HEK293T (cell line): ENCODE results near the gene TAGLN3.

Source experiments
- CTCF ChIA-PET: fragments of 350-600 bp; formaldehyde crosslinking; extraction: SDS; loops from one replicate; lab custom pipeline; 2021; ENCODE audit warnings: antibody characterized with exemption, inconsistent platforms; lab: Yijun Ruan, JAX
- POLR2A ChIA-PET: fragments of 350-600 bp; formaldehyde crosslinking; extraction: SDS; loops from one replicate; lab custom pipeline; 2020; ENCODE audit warnings: antibody characterized with exemption, inconsistent platforms; lab: Yijun Ruan, JAX
- DNase-seq: peaks from one replicate; pipeline ENCODE4 v3.0.0; 2012; ENCODE audit warnings: mixed read lengths; ENCODE audit errors: extremely low spot score
- ARNT ChIP-seq: fragments of 450-650 bp; IDR thresholded peaks from 2 replicates; pipeline ENCODE4 v1.6.1; 2017; ENCODE audit warnings: mild to moderate bottlenecking
- BHLHE40 ChIP-seq: fragments of 450-650 bp; IDR thresholded peaks from 2 replicates; pipeline ENCODE4 v1.6.1; 2016; ENCODE audit warnings: mild to moderate bottlenecking, moderate library complexity, borderline replicate concordance
- CTBP1 ChIP-seq: fragments of 450-650 bp; IDR thresholded peaks from 2 replicates; pipeline ENCODE4 v1.6.1; 2016; ENCODE audit warnings: borderline replicate concordance
- ELF4 ChIP-seq: fragments of 450-650 bp; IDR thresholded peaks from 2 replicates; pipeline ENCODE4 v1.6.1; 2017; ENCODE audit warnings: antibody characterized with exemption
- FOXA1 ChIP-seq: fragments of 450-650 bp; IDR thresholded peaks from 2 replicates; pipeline ENCODE4 v1.6.1; 2016; ENCODE audit warnings: mild to moderate bottlenecking
- FOXK2 ChIP-seq: fragments of 450-650 bp; IDR thresholded peaks from 2 replicates; pipeline ENCODE4 v1.6.1; 2016; ENCODE audit warnings: mild to moderate bottlenecking
- FOXM1 ChIP-seq: fragments of 450-650 bp; IDR thresholded peaks from 2 replicates; pipeline ENCODE4 v1.6.1; 2017; ENCODE audit warnings: mild to moderate bottlenecking, borderline replicate concordance
- HDGF ChIP-seq: fragments of 450-650 bp; IDR thresholded peaks from 2 replicates; pipeline ENCODE4 v1.6.1; 2017; ENCODE audit warnings: antibody characterized with exemption, borderline replicate concordance
- L3MBTL2 ChIP-seq: fragments of 450-650 bp; conservative IDR thresholded peaks from 2 replicates; pipeline ENCODE4 v1.6.1; 2016; ENCODE audit warnings: mild to moderate bottlenecking
- LEF1 ChIP-seq: fragments of 450-650 bp; IDR thresholded peaks from 2 replicates; pipeline ENCODE4 v1.6.1; 2017; ENCODE audit warnings: mild to moderate bottlenecking, borderline replicate concordance
- NFRKB ChIP-seq: fragments of 450-650 bp; IDR thresholded peaks from 2 replicates; pipeline ENCODE4 v1.6.1; 2016; ENCODE audit warnings: mild to moderate bottlenecking, moderate library complexity
- SP1 ChIP-seq: fragments of 450-650 bp; IDR thresholded peaks from 2 replicates; pipeline ENCODE4 v1.6.1; 2017
- SUZ12 ChIP-seq: fragments of 450-650 bp; IDR thresholded peaks from 2 replicates; pipeline ENCODE4 v1.6.1; 2016; ENCODE audit warnings: mild to moderate bottlenecking
- TARDBP ChIP-seq: fragments of 450-650 bp; IDR thresholded peaks from 2 replicates; pipeline ENCODE4 v1.6.1; 2016
- ZNF384 ChIP-seq: fragments of 450-650 bp; IDR thresholded peaks from 2 replicates; pipeline ENCODE4 v1.6.1; 2016
- TF ChIP-seq, protein P1 (sequence below): fragments of 450-650 bp; IDR thresholded peaks from 2 replicates; pipeline ENCODE4 v1.6.1; 2016

The TAGLN3 gene

DNA sequence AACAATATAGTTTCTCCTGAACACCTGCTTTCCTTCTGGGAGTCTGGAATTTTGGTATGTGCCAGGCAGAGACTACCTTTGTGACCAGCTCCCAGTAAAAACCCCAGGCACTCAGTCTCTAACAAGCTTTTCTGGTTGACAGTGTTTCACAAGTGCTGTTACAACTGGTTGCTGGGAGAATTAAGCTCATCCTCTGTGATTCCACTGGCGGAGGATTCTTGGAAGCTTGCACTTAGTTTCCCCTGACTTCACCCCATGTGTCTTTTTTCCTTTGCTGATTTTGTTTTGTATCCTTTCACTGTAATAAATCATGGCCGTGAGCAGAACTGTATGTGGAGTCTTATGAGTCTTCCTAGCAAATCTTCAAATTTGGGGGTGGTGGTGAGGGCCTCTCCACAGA, 5.7 kb upstream of the TAGLN3 start:
- POLR2A ChIA-PET: interaction anchor here (0.8 to 2.0 kb wide), 2 partner anchors 14 to 94 kb away, joined by 3 to 9 read pairs; partner anchors contain the start of gene ABHD10
- no peak for DNase-seq
- CTCF ChIA-PET: no interaction called here
- TF ChIP-seq ZNF384 (no peak), HDGF (no peak), FOXK2 (no peak), LEF1 (no peak), L3MBTL2 (no peak), FOXM1 (no peak), TARDBP (no peak), ARNT (no peak), NFRKB (no peak), ELF4 (no peak), SUZ12 (no peak), BHLHE40 (no peak)

DNA sequence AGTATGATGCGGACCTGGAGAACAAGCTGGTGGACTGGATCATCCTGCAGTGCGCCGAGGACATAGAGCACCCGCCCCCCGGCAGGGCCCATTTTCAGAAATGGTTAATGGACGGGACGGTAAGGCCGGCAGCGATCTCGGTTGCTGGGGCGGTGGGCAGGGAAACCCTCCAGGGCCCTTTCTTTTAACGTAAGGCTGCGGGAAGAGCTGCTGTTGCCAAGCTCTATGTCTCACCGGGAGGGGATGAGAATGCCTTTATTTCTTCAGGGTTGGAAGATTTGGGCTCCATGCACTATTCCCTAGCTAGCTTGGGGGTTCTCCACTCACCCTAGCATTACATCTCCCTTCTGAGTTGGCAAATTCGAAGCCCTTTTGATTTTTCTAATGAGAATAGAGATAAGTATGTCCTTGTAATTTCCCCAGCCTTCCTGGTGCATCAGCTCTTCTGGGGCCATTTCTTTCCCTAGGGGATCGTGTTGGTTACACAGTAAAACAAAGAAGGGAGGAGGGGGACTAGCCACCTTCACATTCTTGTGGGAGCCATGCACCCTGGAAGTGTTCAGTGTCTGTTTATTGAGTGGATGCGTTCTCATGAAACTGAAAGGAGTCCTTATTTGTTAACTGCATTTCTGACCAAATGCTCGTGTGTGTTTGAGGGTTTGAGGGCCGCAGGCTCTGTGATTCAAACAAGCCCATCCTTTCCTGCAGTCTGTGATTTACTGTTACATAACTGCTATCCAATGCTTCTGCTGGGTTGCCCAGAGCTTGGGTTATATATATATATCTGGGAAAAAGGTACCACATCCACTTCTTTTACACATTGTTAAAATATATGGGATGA, 982 bp downstream of the TAGLN3 start:
- POLR2A ChIA-PET: interaction anchor here (2.7 kb wide), 1 partner anchor 21 kb away, joined by 6 read pairs; the partner anchor contains the start of gene ABHD10
- no peak for DNase-seq
- CTCF ChIA-PET: interaction anchor here (0.6 to 1.1 kb wide), 2 partner anchors 13 to 44 kb away, joined by 3 read pairs; no protein-coding TSS in a partner anchor
- TF ChIP-seq SP1 (no peak), HDGF (no peak), ZNF384 (no peak), NFRKB (no peak), ELF4 (no peak), TARDBP (no peak), LEF1 (no peak), CTBP1 (no peak), SUZ12 (no peak), L3MBTL2 (no peak), FOXA1 (no peak), BHLHE40 (no peak), FOXK2 (no peak), ARNT (no peak), FOXM1 (no peak)
- TF ChIP-seq, protein P1, sequence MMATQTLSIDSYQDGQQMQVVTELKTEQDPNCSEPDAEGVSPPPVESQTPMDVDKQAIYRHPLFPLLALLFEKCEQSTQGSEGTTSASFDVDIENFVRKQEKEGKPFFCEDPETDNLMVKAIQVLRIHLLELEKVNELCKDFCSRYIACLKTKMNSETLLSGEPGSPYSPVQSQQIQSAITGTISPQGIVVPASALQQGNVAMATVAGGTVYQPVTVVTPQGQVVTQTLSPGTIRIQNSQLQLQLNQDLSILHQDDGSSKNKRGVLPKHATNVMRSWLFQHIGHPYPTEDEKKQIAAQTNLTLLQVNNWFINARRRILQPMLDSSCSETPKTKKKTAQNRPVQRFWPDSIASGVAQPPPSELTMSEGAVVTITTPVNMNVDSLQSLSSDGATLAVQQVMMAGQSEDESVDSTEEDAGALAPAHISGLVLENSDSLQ: no peak

DNA sequence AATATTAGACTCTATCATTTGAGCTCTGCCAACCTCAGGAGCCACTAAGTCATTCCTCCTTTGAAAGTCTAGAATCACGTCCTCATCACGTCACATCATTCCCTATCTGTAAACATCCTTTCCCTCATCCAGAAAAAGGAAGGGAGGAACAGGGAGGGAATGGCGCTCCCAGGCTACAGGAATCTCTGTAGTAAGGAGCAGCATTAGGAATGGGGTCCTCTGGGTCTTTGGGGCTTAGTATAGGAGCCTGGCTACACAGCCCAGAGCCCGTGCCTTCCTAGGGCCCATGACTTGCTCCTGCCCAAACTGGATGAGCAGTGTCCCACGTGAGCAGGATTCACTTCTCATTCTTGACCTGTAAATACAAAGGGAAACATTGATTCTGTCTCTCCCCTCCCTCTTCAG, 1.6 kb downstream of the TAGLN3 start:
- TF ChIP-seq SUZ12 (no peak), HDGF (no peak), FOXK2 (no peak), FOXA1 (no peak), L3MBTL2 (no peak), BHLHE40 (no peak), ZNF384 (no peak), LEF1 (no peak)
- ChIA-PET CTCF (interaction anchor here (0.6 to 1.2 kb wide), 4 partner anchors 11 to 43 kb away, joined by 3 to 5 read pairs (median 3); no protein-coding TSS in a partner anchor), POLR2A (interaction anchor here (2.7 kb wide), 1 partner anchor 22 kb away, joined by 6 read pairs; the partner anchor contains the start of gene ABHD10)
- DNase-seq: no peak

DNA sequence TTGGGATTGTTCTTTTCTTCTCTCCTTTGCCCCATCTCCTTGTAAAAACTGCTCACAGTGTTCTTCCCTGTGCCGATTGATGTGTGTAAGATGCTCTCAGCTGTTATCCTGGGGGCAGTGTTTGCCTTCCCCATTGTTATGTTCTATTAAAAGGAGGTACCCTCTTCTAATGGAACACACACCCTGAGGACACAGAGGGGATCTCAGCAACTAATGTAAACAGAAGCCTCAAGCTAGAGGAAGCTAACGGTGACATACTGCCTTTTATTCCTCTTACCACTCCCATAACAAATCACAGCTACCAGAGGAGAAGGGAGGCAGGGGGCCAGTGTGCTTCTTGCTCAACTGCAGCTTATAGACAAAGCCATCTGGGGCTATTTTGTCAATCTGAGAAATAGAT, 2.2 kb downstream of the TAGLN3 start:
- no peak for DNase-seq
- POLR2A ChIA-PET: interaction anchor here (2.7 kb wide), 1 partner anchor 22 kb away, joined by 6 read pairs; the partner anchor contains the start of gene ABHD10
- TF ChIP-seq SUZ12 (no peak), TARDBP (no peak), LEF1 (no peak), ARNT (no peak), FOXM1 (no peak), FOXK2 (no peak), FOXA1 (no peak), L3MBTL2 (no peak), SP1 (no peak), CTBP1 (no peak), ZNF384 (no peak), ELF4 (no peak)
- TF ChIP-seq, protein P1: no peak
- CTCF ChIA-PET: interaction anchor here (0.7 to 1.7 kb wide), 3 partner anchors 12 to 33 kb away, joined by 3 to 7 read pairs (median 5); no protein-coding TSS in a partner anchor

DNA sequence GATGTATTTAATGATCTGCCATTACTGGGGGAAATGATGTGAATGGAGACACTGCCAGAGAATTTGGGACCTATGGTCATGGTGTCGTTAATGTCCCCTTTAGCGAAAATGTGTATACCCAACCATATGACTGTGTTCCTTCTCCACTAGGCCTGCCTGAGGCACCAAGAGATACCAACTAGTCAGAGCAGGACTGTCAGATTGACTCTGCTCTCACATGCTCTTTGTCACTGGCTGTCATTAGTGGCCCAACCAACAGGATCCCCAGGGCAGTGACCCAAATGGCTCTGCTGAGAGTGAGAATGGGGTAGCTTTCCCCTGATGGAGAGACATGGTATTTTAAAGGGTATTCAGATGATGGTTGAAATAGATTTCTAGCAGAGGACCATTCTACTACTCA, 2.8 kb downstream of the TAGLN3 start:
- no peak for TF ChIP-seq ELF4
- no peak for TF ChIP-seq ARNT
- no peak for TF ChIP-seq NFRKB
- POLR2A ChIA-PET: interaction anchor here (2.7 kb wide), 1 partner anchor 23 kb away, joined by 6 read pairs; the partner anchor contains the start of gene ABHD10
- CTCF ChIA-PET: interaction anchor here (0.7 to 1.7 kb wide), 3 partner anchors 12 to 39 kb away, joined by 3 to 7 read pairs (median 3); no protein-coding TSS in a partner anchor
- no peak for DNase-seq

DNA sequence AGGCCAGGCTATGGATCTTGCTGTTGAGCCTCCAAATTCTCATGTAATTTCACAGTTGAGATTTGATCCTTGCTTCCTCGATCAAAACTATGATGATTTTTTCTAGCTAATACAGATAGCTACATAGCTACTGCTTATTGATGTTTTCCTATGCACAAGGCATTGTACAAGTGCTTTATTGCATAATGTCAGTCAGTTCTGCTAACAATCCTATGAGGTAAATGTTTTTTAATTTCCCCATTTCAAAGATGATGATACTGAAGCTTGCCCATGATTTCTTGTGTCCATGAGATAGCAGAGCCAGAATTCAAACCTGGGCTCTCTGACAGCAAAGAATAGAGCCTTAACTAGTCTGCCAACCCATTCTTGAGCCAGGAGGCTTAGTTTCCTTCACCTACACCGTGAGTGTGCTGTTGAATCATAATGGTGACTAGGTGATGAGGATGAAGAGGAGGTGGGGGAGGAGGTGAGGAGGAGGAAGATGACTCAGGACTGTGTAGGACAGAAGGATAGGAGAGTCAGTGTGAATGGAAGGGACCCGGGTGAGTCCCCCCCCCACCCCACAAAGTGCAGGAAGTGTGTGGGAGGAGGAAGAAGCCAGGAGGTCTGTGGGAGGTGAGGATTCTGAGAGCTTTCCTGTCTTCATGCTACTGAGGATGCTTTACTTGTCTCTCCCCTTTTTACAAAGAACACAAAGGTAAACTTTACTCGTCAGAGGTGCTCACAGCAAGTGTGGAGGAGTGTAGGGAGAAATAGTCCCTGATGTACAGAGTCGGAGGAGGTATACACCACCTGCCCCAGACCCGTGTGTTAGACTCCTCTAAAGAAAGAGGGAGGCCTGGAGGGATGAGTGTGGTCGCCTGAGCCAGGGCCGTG, 3.6 kb downstream of the TAGLN3 start:
- no peak for DNase-seq
- ChIA-PET POLR2A (interaction anchor here (1.3 to 3.1 kb wide), 3 partner anchors 23 to 32 kb away, joined by 3 to 13 read pairs (median 6); partner anchors contain the start of genes ABHD10 and TMPRSS7), CTCF (interaction anchor here (0.7 to 2.6 kb wide), 3 partner anchors 11 to 40 kb away, joined by 3 to 7 read pairs (median 7); no protein-coding TSS in a partner anchor)
- TF ChIP-seq TARDBP (no peak), ARNT (no peak), ZNF384 (no peak), BHLHE40 (no peak), FOXM1 (no peak)
- TF ChIP-seq, protein P1: no peak
